ENCODE results near the gene ARSG.

GRCh38 chr17:68329331-68329730 lies 38.0 kb downstream of the ARSG start:
- no peak for TF ChIP-seq RCOR1 (IDR thresholded peaks at IDR 0.05; ENCODE audit: insufficient replicate concordance, low read length)
- no peak for TF ChIP-seq CTCF (conservative IDR thresholded peaks at IDR 0.05; ENCODE audit: low read depth, low read length)
- no peak for TF ChIP-seq BHLHE40 (IDR thresholded peaks at IDR 0.05; ENCODE audit: low read depth, low read length)
- TF ChIP-seq USF2 (IDR thresholded peaks at IDR 0.05; ENCODE audit: low read depth, low read length): no peak

Data from IMR-90 (cell line).